Fibroblast of skin of right biceps (primary cell): ENCODE results near the gene SLC5A2.
"Not testable (repeated sequence)": the region's sequence is repeated elsewhere in the genome, so short reads cannot be mapped to it uniquely, and the experiment has no call there.

Experiments used
- DNase-seq: peaks from one replicate; pipeline ENCODE4 v3.0.0-alpha.2; 2013

Gene SLC5A2

DNA sequence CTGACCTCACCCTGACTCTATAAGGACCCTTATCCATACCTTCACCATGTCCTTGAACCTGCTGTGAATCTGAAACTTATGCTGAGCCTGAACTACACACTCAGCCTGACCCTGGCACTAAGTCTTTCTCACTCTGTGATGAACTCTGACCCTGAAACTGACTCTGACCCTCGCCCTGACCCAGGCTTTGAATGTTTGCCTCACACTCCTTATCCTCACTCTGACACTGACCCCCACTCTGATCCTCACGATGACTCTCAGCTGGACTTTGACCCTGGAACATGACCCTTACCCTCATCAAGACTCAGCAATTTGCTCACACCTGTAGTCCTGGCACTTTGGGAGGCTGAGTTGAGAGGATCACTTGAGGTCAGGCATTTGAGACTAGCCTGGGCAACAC lies 49.2 kb downstream of the SLC5A2 start:
- no peak for DNase-seq

DNA sequence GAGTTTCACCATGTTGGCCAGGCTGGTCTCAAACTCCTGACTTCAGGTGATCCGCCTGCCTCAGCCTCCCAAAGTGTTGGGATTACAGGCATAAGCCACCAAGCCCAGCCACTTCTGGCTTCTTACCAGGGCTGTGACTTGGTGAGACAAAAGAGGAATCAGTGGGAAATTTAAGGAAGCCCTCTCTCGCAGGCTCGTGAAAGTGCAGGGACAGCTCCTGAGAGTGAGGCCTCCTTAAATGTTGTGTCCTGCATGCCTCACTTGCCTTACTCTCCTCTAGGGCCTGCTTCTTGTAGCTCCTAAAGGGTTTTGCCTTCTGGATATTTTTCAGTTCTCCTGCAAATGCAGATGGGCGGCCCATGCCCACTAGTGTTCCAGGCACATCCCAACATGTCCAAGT lies 50.0 kb downstream of the SLC5A2 start:
- no peak for DNase-seq

- no peak for DNase-seq
These were observed 52.8 kb downstream of the SLC5A2 start for GRCh38 chr16:31535737-31536136.

DNA sequence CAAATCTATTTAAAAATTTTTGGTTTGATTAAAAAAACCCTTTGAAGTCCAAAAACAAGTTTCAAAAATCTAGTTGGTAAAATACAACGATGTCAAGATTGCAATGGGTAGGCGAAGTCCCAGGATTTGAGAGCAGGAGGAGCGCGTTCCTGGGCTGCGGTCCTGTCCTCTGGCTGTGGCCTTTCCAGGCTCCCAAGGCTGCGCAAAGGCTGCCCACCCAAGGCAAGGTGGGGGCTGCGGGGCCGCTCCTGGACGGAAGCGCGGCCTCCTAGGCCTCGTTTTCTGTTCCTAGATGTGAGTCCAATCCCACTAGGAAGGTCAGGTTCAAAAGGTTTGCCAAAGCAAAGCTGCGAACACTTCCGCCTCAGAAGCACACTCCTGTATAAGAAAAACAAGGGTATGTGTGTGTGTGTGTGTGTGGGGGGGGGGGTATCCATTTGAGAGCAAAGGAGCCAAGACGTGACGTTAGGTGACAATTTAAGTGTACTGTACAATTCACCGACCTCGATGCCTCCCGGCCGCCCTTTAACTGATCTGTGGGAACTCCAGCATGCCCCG lies 54.0 kb downstream of the SLC5A2 start:
- no peak for DNase-seq

DNA sequence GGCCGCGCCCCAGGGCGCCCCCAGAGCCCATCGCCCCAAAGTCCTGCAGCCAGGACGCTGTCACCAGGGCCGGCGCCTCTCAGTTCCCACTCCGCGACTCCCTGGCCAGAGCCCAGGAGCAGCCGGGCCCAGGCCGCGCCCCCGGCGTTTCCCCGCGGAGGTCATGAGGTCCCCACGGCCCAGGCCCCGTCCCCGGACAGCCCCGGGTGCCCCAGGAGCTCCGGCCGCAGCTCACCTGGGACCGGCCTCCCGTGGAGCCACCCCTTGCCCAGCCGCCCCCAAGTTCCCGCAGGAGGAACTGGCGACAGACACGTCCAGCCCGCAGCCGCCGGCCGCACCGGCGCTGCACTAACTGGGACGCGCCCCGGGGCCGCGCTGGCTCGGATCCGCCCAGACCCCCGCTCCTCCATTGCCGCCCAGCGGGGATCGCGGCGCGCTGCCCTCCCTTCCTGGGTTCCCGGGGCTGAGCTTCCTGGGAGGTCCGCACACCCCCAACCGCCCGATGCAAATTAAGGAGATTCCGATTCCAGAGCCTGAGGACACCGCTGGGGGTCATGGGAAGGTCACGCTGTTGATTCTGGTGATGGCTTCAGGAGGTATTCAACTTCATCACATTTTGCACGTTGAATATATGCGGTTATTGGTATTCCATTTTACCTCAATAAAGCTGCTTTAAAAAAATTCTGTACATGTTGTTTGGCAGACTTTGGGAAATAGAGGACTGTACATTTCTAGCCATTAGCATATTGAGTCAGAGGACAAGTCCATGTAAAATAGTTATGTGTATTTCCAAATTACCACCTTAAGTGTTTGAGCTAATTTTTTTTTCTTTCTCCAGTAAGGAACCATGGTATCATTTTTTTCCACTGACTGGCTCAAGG lies 54.7 kb downstream of the SLC5A2 start:
- DNase-seq: peak; percentile 26

- DNase-seq: not testable (repeated sequence)
These were observed 55.3 kb downstream of the SLC5A2 start for GRCh38 chr16:31538243-31538598.

DNA sequence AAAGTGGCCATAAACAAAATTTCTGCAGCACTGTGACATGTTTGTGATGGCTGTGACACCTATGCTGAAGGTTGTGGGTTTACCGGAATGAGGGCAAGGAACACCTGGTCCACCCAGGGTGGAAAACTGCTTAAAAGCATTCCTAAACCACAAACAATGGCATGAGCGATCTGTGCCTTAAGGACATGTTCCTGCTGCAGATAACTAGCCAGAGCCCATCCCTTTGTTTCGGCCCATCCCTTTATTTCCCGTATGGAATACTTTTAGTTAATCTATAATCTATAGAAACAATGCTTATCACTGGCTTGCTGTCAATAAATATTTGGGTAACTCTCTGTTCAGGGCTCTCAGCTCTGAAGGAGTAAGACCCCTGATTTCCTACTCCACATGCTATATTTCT lies 56.8 kb downstream of the SLC5A2 start:
- DNase-seq: not testable (repeated sequence)
